Right lobe of liver (tissue), 4 donors: Measurements from ENCODE around the gene ANKRD11.

Source experiments
- POLR2A ChIP-seq: fragments of 450-650 bp; IDR thresholded peaks from one replicate; pipeline ENCODE4 v1.6.1; 2017; ENCODE audit warnings: antibody characterized with exemption, mild to moderate bottlenecking
- TF ChIP-seq, protein P1 (sequence below), 4 donors: fragments of 200-600 bp in 3 of 4; fragments of 450-650 bp in 1 of 4; IDR thresholded peaks; one replicate each; pipeline versions ENCODE4 v1.5.1 to v1.8.0; 2016 to 2022; ENCODE audit warnings: antibody characterized with exemption in 4 of 4, mild to moderate bottlenecking in 2 of 4
- donor health status: DM: no; HTN: no; CAD: no.
- donor health status: DM: no; HTN: no; CAD: no.
- donor health status: DM: no; HTN: yes; CAD: no.

GRCh38 chr16:89489040-89489897, 1.1 kb downstream of the ANKRD11 start:
- TF ChIP-seq POLR2A: peak; percentile 13
- TF ChIP-seq, protein P1, sequence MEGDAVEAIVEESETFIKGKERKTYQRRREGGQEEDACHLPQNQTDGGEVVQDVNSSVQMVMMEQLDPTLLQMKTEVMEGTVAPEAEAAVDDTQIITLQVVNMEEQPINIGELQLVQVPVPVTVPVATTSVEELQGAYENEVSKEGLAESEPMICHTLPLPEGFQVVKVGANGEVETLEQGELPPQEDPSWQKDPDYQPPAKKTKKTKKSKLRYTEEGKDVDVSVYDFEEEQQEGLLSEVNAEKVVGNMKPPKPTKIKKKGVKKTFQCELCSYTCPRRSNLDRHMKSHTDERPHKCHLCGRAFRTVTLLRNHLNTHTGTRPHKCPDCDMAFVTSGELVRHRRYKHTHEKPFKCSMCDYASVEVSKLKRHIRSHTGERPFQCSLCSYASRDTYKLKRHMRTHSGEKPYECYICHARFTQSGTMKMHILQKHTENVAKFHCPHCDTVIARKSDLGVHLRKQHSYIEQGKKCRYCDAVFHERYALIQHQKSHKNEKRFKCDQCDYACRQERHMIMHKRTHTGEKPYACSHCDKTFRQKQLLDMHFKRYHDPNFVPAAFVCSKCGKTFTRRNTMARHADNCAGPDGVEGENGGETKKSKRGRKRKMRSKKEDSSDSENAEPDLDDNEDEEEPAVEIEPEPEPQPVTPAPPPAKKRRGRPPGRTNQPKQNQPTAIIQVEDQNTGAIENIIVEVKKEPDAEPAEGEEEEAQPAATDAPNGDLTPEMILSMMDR (IDR thresholded peaks at IDR 0.05): no peak
